Activated CD4-positive, alpha-beta T cell treated with anti-CD3 and anti-CD28 coated beads for 36 hours (primary cell): ENCODE results near the gene ESRRA. TPM values are rescaled to one million over a fixed set of nuclear protein-coding genes. Genes with fewer than 3 reads are reported as not detected.

ENCODE experiments used
- ATAC-seq: fragments of 200-7000 bp; cut with Tn5 transposase; one replicate; pipeline ENCODE4 v1.10.0; 2021; ENCODE audit warnings: mild to moderate bottlenecking, moderate library complexity
- CTCF ChIA-PET: fragments of 350-600 bp; sonication (Branson Sonifier 250); formaldehyde crosslinking; loops from one replicate; lab custom pipeline; 2021; ENCODE audit warnings: antibody characterized with exemption; lab: Charles Lee
- POLR2A ChIA-PET: fragments of 350-600 bp; sonication (Branson Sonifier 250); formaldehyde crosslinking; loops from one replicate; lab custom pipeline; 2021; ENCODE audit warnings: antibody characterized with exemption, inconsistent platforms; lab: Charles Lee
- DNase-seq: peaks from one replicate; pipeline ENCODE4 v3.0.0-alpha.2; 2020
- H3K27ac Mint-ChIP-seq: one replicate; pipeline ENCODE4 v1.8.0; 2021; ENCODE audit warnings: mixed read lengths
- H3K27me3 Mint-ChIP-seq: one replicate; pipeline ENCODE4 v1.8.0; 2021; ENCODE audit warnings: mixed read lengths
- H3K36me3 Mint-ChIP-seq: one replicate; pipeline ENCODE4 v1.8.0; 2021; ENCODE audit warnings: low read depth, mixed read lengths
- H3K4me1 Mint-ChIP-seq: one replicate; pipeline ENCODE4 v1.8.0; 2021; ENCODE audit warnings: mixed read lengths
- H3K4me3 Mint-ChIP-seq: one replicate; pipeline ENCODE4 v1.8.0; 2021; ENCODE audit warnings: mild to moderate bottlenecking, moderate library complexity, mixed read lengths
- H3K9me3 Mint-ChIP-seq: one replicate; pipeline ENCODE4 v1.8.0; 2021; ENCODE audit warnings: low read depth, mixed read lengths
- intact Hi-C, 2 experiments: fragments of 100-400 bp; cut with DNase I in 1 of 2; cut with micrococcal nuclease in 1 of 2; formaldehyde crosslinking; loops; one replicate each; pipeline versions ENCODE4 v1.14.2 to v1.15.1; 2022 to 2024; cut with DNase I, micrococcal nuclease
- total RNA-seq, 2 experiments: library from RNA; stranded (reverse); gene quantifications; one replicate each; pipeline ENCODE4 v1.2.3, GENCODE V29; 2021

Gene ESRRA
- total RNA-seq: 10 to 100 TPM; 19.0 to 29.6 TPM

DNA sequence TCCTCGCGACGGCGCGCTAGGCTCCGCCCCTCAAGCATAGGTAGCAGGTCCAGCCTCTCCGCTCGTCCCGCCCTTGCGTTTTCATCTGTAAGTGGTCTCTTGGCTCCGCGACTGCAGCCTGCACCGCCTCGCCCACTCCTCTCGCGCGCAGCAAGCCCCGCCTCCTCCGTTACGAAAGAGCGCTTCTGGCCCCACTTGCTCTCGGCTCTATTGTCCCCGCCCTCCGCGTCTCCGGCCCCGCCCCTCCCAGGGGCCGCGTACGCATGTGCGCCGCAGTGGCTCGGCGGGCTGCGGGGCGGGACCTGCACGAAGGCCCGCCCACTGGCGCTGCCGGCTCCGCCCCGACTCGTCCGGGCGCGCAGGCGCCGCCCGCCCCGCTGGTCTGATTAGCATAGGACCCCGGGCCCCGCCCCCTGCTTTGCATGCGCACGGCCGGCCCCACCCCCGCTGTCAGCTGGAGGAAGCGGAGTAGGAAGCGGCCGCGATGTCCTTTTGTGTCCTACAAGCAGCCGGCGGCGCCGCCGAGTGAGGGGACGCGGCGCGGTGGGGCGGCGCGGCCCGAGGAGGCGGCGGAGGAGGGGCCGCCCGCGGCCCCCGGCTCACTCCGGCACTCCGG lies at the start of gene ESRRA:
ESRRA (plus strand) TSS at position 450 of the 616 bp plus-strand sequence. CDS start 1,656 bp downstream, outside the sequence.
- H3K9me3 Mint-ChIP-seq: no peaks in the 10 kb centered on the region
- intact Hi-C loops: loop anchor here (1.0 to 10.0 kb wide), 19 partner anchors 12 to 1420 kb away; partner anchors contain the start of genes CCDC88B (in 2 of the 2), FKBP2 (in 2 of the 2), GPR137 (in 2 of the 2) and TRMT112 (in 2 of the 2)
- peaks cover 8% of the 10 kb centered on the region for H3K27me3 Mint-ChIP-seq

DNA sequence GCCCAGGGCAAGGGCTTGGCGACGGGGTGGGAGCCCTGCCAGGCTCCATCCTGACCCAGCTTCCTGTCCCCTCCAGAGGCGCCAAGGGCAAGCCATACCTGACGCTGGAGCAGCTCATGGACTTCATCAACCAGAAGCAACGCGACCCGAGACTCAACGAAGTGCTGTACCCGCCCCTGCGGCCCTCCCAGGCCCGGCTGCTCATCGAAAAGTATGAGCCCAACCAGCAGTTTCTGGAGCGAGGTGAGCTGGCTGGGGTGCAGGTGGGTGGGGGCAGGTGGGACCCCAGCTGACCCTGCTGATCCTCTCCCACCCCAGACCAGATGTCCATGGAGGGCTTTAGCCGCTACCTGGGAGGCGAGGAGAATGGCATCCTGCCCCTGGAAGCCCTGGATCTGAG lies 49.0 kb upstream of the ESRRA start:
- POLR2A ChIA-PET: no interaction called here
- no peak overlapping the region for H3K4me3 Mint-ChIP-seq

More for the DNA sequence above, at the start of gene ESRRA:
- ATAC-seq (peak; percentile 80), DNase-seq (peak; percentile 100)
- H3K4me1 Mint-ChIP-seq: peaks cover 33% of the 10 kb centered on the region
- H3K4me3 Mint-ChIP-seq: peak within 1 kb of the TSS; percentile 100
- H3K27ac Mint-ChIP-seq: peak within 1 kb of the TSS; percentile 96
- ChIA-PET POLR2A (interaction anchor here (1.1 to 2.2 kb wide), 6 partner anchors 13 to 101 kb away, joined by 3 to 13 read pairs (median 10); partner anchors contain the start of genes DNAJC4, FERMT3, FKBP2 and PRDX5), CTCF (interaction anchor here (0.6 to 5.4 kb wide), 21 partner anchors 9 to 537 kb away, joined by 3 to 111 read pairs (median 5); partner anchors contain the start of genes BAD, FERMT3, GPR137 and PLCB3)
- H3K36me3 Mint-ChIP-seq: peaks cover 16% of the 10 kb centered on the region

GRCh38 chr11:64258356-64258755 lies 47.0 kb upstream of the ESRRA start:
- Mint-ChIP-seq H3K27me3 (no peaks in the 10 kb centered on the region), H3K4me1 (peaks cover 11% of the 10 kb centered on the region), H3K36me3 (peaks cover 7% of the 10 kb centered on the region), H3K27ac (no peak overlapping the region), H3K9me3 (no peaks in the 10 kb centered on the region), H3K4me3 (no peak overlapping the region)
- ChIA-PET POLR2A (no interaction called here), CTCF (interaction anchor here (0.6 to 0.7 kb wide), 2 partner anchors 17 to 83 kb away, joined by 3 to 4 read pairs; partner anchors contain the start of gene FKBP2)
- DNase-seq: no peak
- ATAC-seq: no peak
- intact Hi-C loops: no loop called here

More for the DNA sequence above, 49.0 kb upstream of the ESRRA start:
- intact Hi-C loops: no loop called here
- DNase-seq (no peak), ATAC-seq (no peak)
- Mint-ChIP-seq H3K27ac (no peak overlapping the region), H3K36me3 (peaks cover 6% of the 10 kb centered on the region), H3K9me3 (no peaks in the 10 kb centered on the region), H3K27me3 (no peaks in the 10 kb centered on the region), H3K4me1 (peaks cover 17% of the 10 kb centered on the region)
- CTCF ChIA-PET: interaction anchor here (1.1 to 1.6 kb wide), 3 partner anchors 11 to 48 kb away, joined by 3 read pairs; no protein-coding TSS in a partner anchor

GRCh38 chr11:64258946-64259532 lies 46.3 kb upstream of the ESRRA start:
- H3K4me3 Mint-ChIP-seq: no peak overlapping the region
- H3K4me1 Mint-ChIP-seq: peaks cover 11% of the 10 kb centered on the region
- ChIA-PET POLR2A (no interaction called here), CTCF (no interaction called here)
- no peaks in the 10 kb centered on the region for H3K27me3 Mint-ChIP-seq
- peak overlapping the region; percentile 40 for H3K27ac Mint-ChIP-seq
- ATAC-seq (no peak), DNase-seq (no peak)
- intact Hi-C loops: no loop called here
- no peaks in the 10 kb centered on the region for H3K9me3 Mint-ChIP-seq
- peaks cover 7% of the 10 kb centered on the region for H3K36me3 Mint-ChIP-seq

DNA sequence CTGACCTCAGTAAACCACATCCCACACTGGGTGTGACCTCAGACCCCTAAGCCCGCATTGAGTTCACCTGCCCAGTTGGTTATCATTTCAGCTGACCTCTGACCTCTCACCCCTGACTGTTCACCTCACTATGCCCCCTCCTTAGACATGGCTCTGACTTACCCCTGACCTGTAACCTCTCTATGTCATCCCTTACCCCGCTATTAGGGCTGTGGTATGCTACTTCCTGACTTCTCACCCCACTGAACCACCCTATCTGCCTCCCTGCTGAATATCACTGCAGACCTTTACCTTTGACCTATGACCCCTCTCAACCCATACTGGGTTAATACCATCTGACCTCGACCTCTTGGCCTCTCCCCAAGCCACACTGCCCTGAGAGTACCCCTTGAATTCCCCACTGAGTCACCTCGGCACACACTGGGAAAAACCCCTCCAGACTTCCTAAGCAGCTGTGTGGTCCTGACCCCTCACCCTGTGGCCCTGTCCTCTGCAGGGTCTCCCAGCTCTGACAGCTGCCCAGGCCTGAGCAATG lies 45.7 kb upstream of the ESRRA start:
- Mint-ChIP-seq H3K27ac (peak overlapping the region; percentile 40), H3K4me1 (peaks cover 11% of the 10 kb centered on the region), H3K27me3 (no peaks in the 10 kb centered on the region), H3K9me3 (no peaks in the 10 kb centered on the region), H3K36me3 (peaks cover 7% of the 10 kb centered on the region), H3K4me3 (no peak overlapping the region)
- peak; percentile 50 for ATAC-seq
- ChIA-PET CTCF (no interaction called here), POLR2A (no interaction called here)
- DNase-seq: no peak
- intact Hi-C loops: no loop called here

DNA sequence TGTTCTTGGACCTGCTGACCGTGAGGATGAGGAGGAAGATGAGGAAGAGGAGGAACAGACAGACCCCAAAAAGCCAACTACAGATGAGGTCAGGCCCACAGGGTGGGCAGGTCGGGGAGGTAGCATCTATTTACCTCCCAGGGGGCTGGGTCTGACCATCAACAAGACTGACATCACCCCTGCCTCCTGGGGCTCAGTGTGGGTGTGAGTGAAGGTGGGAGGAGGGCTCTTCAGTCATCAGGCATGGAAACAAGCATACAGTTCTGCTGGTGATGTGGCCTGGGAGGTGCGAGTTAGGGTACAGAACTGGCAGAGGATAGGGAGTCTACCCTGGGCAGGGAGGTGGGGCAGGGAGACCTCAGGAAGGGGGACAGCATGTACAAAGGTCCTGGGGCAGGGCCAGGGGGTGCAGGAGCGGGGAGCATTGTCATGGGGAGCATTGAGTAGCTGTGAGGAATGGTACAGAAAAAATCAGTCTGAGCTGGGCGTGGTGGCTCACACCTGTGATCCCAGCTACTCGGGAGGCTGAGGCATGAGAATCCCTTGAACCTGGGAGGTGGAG lies 45.1 kb upstream of the ESRRA start:
- H3K36me3 Mint-ChIP-seq: peaks cover 7% of the 10 kb centered on the region
- H3K4me1 Mint-ChIP-seq: peaks cover 11% of the 10 kb centered on the region
- peak; percentile 43 for ATAC-seq
- CTCF ChIA-PET: interaction anchor here (1.6 kb wide), 1 partner anchor 10 kb away, joined by 3 read pairs; no protein-coding TSS in a partner anchor
- no peak overlapping the region for H3K4me3 Mint-ChIP-seq
- no peak for DNase-seq
- no peaks in the 10 kb centered on the region for H3K9me3 Mint-ChIP-seq
- H3K27ac Mint-ChIP-seq: no peak overlapping the region
- no peaks in the 10 kb centered on the region for H3K27me3 Mint-ChIP-seq
- POLR2A ChIA-PET: no interaction called here
- intact Hi-C loops: no loop called here

GRCh38 chr11:64261556-64262080 lies 43.7 kb upstream of the ESRRA start:
- Mint-ChIP-seq H3K27me3 (no peaks in the 10 kb centered on the region), H3K36me3 (peaks cover 7% of the 10 kb centered on the region), H3K4me1 (peaks cover 11% of the 10 kb centered on the region), H3K4me3 (no peak overlapping the region), H3K9me3 (no peaks in the 10 kb centered on the region), H3K27ac (no peak overlapping the region)
- ChIA-PET CTCF (interaction anchor here (0.6 to 1.6 kb wide), 2 partner anchors 10 to 12 kb away, joined by 3 read pairs; no protein-coding TSS in a partner anchor), POLR2A (interaction anchor here (0.6 to 1.0 kb wide), 2 partner anchors 30 to 39 kb away, joined by 3 to 5 read pairs; no protein-coding TSS in a partner anchor)
- intact Hi-C loops: no loop called here
- DNase-seq (no peak), ATAC-seq (no peak)

- intact Hi-C loops: no loop called here
- no peaks in the 10 kb centered on the region for H3K9me3 Mint-ChIP-seq
- ATAC-seq (no peak), DNase-seq (no peak)
- CTCF ChIA-PET: interaction anchor here (0.6 to 1.0 kb wide), 3 partner anchors 10 to 38 kb away, joined by 3 read pairs; no protein-coding TSS in a partner anchor
- POLR2A ChIA-PET: no interaction called here
- H3K4me1 Mint-ChIP-seq: peaks cover 11% of the 10 kb centered on the region
- no peaks in the 10 kb centered on the region for H3K27me3 Mint-ChIP-seq
- no peak overlapping the region for H3K4me3 Mint-ChIP-seq
- H3K36me3 Mint-ChIP-seq: peaks cover 7% of the 10 kb centered on the region
- no peak overlapping the region for H3K27ac Mint-ChIP-seq
These were observed 42.9 kb upstream of the ESRRA start for GRCh38 chr11:64262271-64263002.

DNA sequence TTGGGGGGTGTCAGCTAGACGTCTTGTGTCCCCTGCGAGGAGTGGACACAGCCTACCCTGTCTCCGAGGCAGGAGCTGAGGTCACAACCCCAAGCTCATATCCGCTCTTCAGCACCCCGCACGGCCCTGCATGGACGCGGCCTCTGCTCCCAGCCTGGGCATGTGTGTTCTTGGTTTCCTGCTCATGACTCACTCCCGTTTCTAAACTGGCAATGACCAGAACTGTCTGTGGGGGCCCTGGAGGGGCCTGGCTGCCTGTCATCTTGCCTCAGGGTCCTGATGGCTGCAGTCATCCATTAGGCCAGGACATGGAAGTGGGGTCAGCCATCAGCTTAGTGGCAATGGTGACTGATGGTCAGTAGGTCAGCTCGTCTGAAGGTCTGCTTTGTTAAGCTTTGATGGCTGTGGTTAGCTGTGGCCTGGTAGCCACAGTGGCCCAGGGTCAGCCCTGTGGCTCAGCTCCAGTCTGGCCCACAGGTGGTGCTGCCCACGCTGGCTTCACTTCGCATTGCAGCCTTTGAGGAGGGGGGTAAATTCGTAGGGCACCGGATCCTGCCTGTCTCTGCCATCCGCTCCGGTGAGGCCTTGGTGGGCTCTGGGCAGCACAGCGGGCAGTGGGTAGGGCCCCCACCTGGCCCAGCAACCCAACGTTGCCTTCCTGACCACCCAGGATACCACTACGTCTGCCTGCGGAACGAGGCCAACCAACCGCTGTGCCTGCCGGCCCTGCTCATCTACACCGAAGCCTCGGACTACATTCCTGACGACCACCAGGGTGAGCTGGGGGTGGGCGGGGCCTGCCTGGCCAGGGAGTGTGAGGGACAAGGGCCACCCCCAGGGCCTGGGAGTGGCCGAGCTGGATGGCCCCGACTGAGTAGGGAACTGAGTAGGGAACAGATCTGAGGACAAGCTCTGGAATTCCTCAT lies 42.0 kb upstream of the ESRRA start:
- intact Hi-C loops: no loop called here
- no peaks in the 10 kb centered on the region for H3K27me3 Mint-ChIP-seq
- H3K9me3 Mint-ChIP-seq: no peaks in the 10 kb centered on the region
- ATAC-seq (no peak), DNase-seq (no peak)
- POLR2A ChIA-PET: no interaction called here
- no peak overlapping the region for H3K4me3 Mint-ChIP-seq
- H3K27ac Mint-ChIP-seq: no peak overlapping the region
- peaks cover 7% of the 10 kb centered on the region for H3K36me3 Mint-ChIP-seq
- H3K4me1 Mint-ChIP-seq: peaks cover 16% of the 10 kb centered on the region
- CTCF ChIA-PET: interaction anchor here (0.9 to 1.0 kb wide), 2 partner anchors 11 to 37 kb away, joined by 3 read pairs; no protein-coding TSS in a partner anchor

DNA sequence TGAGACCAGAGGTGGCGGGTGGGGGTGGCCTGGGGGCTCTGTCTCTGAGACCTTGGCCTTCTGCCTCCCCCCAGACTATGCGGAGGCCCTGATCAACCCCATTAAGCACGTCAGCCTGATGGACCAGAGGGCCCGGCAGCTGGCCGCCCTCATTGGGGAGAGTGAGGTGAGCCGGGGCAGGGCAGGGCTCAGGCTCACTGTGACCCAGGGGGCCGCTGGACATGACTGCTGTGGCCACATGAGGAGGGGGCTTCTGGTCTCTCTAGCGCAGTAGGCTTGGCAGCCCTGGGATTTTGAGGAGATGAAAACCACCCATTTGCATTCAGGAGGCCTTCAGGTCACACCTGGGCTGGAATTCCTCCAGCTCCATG lies 41.4 kb upstream of the ESRRA start:
- peaks cover 10% of the 10 kb centered on the region for H3K36me3 Mint-ChIP-seq
- ChIA-PET CTCF (interaction anchor here (1.0 to 1.3 kb wide), 2 partner anchors 11 to 37 kb away, joined by 3 to 5 read pairs; no protein-coding TSS in a partner anchor), POLR2A (no interaction called here)
- intact Hi-C loops: no loop called here
- no peak overlapping the region for H3K27ac Mint-ChIP-seq
- no peak for DNase-seq
- peaks cover 22% of the 10 kb centered on the region for H3K4me1 Mint-ChIP-seq
- no peak overlapping the region for H3K4me3 Mint-ChIP-seq
- no peak for ATAC-seq
- H3K9me3 Mint-ChIP-seq: no peaks in the 10 kb centered on the region
- no peaks in the 10 kb centered on the region for H3K27me3 Mint-ChIP-seq
